ENCODE results near the gene PRKCA.
"Not testable (repeated sequence)": the region's sequence is repeated elsewhere in the genome, so short reads cannot be mapped to it uniquely, and the experiment has no call there.

The PRKCA gene

DNA sequence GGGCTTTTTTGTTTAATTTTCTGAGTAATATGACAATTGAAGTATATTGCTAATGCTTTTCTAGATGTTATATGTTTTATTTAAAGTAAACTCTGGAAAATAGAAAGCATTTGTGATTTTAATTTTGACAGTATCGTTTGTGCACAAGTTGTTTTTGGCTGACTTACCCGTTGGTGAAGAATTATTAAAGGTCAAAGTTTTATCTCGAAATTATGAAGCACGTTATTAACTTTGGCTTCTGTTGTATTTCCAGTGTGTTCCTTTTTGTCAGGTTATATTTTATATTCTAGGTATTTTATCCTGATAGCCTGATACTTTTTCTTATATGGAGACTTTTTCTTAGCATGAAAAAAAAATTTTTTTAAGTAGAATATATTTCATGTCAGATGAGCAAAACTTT, 16.8 kb downstream of the PRKCA start:
- TF ChIP-seq, protein P1, sequence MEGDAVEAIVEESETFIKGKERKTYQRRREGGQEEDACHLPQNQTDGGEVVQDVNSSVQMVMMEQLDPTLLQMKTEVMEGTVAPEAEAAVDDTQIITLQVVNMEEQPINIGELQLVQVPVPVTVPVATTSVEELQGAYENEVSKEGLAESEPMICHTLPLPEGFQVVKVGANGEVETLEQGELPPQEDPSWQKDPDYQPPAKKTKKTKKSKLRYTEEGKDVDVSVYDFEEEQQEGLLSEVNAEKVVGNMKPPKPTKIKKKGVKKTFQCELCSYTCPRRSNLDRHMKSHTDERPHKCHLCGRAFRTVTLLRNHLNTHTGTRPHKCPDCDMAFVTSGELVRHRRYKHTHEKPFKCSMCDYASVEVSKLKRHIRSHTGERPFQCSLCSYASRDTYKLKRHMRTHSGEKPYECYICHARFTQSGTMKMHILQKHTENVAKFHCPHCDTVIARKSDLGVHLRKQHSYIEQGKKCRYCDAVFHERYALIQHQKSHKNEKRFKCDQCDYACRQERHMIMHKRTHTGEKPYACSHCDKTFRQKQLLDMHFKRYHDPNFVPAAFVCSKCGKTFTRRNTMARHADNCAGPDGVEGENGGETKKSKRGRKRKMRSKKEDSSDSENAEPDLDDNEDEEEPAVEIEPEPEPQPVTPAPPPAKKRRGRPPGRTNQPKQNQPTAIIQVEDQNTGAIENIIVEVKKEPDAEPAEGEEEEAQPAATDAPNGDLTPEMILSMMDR (IDR thresholded peaks at IDR 0.05; ENCODE audit: control insufficient read depth, extremely low read depth, insufficient read depth) = no peak

DNA sequence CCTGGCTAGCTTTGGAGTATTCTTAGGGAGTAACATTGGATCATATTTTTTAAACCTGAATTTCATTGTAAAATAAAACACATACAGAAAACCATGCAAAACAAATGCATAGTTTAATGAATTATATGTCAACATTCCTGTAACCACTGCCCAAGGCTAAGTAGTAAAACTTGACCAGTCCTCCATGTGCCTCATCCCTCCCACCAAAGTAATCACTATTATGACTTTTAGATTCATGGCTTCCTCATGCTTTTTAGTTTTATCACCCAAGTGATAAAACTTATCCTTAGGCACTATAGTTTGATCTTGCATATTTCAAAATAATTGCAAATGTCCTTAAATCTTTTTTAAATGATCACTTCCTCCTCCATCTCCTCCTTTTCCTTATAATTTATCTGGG, 20.4 kb downstream of the PRKCA start:
- TF ChIP-seq, protein P1 (IDR thresholded peaks at IDR 0.05; ENCODE audit: control insufficient read depth, extremely low read depth, insufficient read depth) = no peak
- DNase-seq (ENCODE audit: low read depth) = no peak
- no peak overlapping the region for H3K4me3 ChIP-seq (ENCODE audit: low read depth, low read length)

More for the DNA sequence above, 16.8 kb downstream of the PRKCA start:
- no peak for DNase-seq (ENCODE audit: low read depth)
- no peak overlapping the region for H3K4me3 ChIP-seq (ENCODE audit: low read depth, low read length)

GRCh38 chr17:66324381-66325004, 22.1 kb downstream of the PRKCA start:
- DNase-seq (ENCODE audit: low read depth); H3K4me3 ChIP-seq (ENCODE audit: low read depth, low read length): not testable (repeated sequence)

DNA sequence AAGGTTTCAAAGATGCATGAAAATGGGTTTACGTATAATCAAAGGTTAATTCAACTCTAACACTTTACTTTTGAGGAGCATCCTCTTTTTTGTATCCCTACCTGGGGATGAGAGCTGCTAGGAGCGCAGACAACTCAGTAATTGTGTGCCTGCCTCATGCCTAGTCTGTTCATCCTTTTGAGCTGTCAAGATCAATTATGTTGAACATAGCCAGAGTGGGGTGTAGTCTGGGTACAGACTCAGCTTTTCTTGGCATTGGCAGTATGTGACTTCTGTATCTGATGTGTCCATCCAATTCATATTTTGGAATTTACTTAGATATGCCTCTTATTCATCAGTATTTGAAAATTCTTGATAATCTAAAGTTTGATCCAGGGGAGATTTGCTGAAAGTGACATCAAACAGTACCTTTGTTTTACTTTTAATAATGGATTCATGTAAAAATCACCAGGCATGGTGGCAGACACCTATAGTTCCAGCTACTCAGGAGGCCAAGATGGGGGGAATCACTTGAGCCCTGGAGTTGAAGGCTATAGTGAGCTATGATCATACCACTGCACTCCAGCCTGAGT, 24.1 kb downstream of the PRKCA start:
- no peak for DNase-seq (ENCODE audit: low read depth)
- TF ChIP-seq, protein P1 (IDR thresholded peaks at IDR 0.05; ENCODE audit: control insufficient read depth, extremely low read depth, insufficient read depth) = no peak
- no peak overlapping the region for H3K4me3 ChIP-seq (ENCODE audit: low read depth, low read length)

DNA sequence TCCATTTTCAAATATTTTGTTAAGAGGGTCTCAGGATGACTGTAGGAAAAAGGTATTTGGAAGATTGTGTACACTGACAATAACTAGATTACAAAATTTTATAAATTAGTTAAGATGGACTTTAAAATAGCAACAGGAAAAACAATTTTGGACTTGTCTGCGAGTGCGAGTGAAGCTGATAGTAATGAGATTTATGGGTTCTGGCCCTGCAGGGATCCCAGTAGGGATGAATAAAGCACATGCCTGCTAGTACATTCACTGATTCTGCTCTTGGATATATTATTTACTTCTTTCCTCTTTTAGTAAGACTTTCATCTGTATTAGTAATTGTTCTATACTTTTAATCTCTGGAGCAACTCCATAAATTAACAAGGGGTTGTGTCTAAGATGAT, 28.2 kb downstream of the PRKCA start:
- H3K4me3 ChIP-seq (ENCODE audit: low read depth, low read length) = no peak overlapping the region
- no peak for DNase-seq (ENCODE audit: low read depth)
- TF ChIP-seq, protein P1 (IDR thresholded peaks at IDR 0.05; ENCODE audit: control insufficient read depth, extremely low read depth, insufficient read depth) = no peak

DNA sequence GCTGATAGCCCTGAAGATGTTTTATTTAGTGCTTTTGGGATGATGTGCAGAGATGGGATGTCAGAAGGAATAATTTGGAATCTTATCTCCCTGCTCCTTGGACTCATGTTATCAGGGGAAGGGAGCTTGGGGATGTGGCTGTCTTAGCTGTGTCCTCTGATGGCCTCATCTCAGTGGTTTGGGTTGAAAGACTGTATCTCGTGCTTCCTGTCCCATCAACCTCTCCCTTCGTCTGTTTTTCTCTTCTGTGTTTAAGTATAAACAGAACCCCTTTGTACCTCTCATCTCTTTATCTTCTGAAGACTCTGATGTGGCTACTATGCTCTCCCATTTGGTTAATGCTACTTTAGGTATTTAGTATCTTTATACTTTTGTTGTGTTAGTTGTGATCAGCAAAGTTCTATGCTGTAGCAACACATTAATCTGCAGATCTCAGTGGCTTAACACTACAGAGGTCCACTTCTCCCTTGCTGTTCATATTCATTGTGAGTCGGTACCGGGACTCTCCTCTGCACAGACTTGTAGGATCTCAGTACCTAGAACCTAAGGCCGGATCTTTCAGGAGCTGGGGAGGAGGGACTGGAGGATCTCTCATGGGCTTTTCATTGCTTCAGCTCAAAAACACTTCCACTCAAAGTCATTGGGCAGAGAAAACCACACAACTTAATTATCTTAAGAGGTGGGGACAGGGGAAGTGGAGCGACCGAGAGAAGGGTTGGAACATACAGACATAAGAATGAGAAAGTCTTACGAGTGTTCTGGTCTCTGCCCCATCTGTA, 28.8 kb downstream of the PRKCA start:
- no peak overlapping the region for H3K4me3 ChIP-seq (ENCODE audit: low read depth, low read length)
- no peak for DNase-seq (ENCODE audit: low read depth)
- TF ChIP-seq, protein P1 (IDR thresholded peaks at IDR 0.05; ENCODE audit: control insufficient read depth, extremely low read depth, insufficient read depth) = no peak

DNA sequence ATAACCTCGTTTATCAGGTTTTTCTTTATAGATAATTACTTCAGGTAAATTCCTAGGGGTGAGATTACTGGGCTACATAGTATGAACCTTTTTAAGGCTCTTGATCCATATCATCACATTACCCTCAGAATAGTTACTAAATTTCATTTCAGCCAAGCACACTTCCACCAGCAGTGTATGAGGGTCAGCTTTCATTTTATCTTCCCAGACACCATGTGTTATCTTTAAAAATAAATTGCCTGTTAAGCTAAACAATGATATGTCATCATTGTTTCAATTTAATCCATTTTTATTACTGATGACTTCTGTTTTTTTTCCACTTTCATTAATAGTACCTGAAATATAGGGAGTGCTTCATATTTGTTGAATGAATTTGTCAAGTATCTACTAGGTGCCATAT, 33.4 kb downstream of the PRKCA start:
- DNase-seq (ENCODE audit: low read depth) = no peak
- TF ChIP-seq, protein P1 (IDR thresholded peaks at IDR 0.05; ENCODE audit: control insufficient read depth, extremely low read depth, insufficient read depth) = no peak
- no peak overlapping the region for H3K4me3 ChIP-seq (ENCODE audit: low read depth, low read length)
